OCI-LY1 (cell line): Measurements from ENCODE around the gene ZBTB20.

Source experiments
- CTCF ChIP-seq: fragments of 200-600 bp; sonication (generic), shearing (Covaris generic); IDR thresholded peaks from 2 replicates; pipeline ENCODE4 v1.5.1; 2017; ENCODE audit warnings: mild to moderate bottlenecking, antibody characterized with exemption, low read length, moderate library complexity, mixed read lengths
- EZH2 ChIP-seq: fragments of 200-600 bp; sonication (generic), shearing (Covaris generic); IDR thresholded peaks from 2 replicates; pipeline ENCODE4 v1.8.0; 2017; ENCODE audit warnings: borderline replicate concordance, mixed run types, mild to moderate bottlenecking, antibody characterized with exemption, low read length, moderate library complexity, mixed read lengths

- TF ChIP-seq CTCF, result no peak
- TF ChIP-seq EZH2, result no peak
These were observed 549.2 kb downstream of the ZBTB20 start for GRCh38 chr3:114597871-114598270.
